Neural cell (in vitro differentiated cells): ENCODE results near the gene GCNT2.

Experiments
- EZH2 ChIP-seq: fragments of 200-600, 300-800 bp; shearing (Covaris generic), sonication (generic); IDR thresholded peaks from 2 replicates; pipeline ENCODE4 v1.6.1; 2014; ENCODE audit warnings: antibody characterized with exemption, low read length, borderline replicate concordance, mild to moderate bottlenecking; ENCODE audit not compliant: insufficient read depth, poor library complexity, severe bottlenecking
- POLR2AphosphoS5 ChIP-seq: IDR thresholded peaks from 2 replicates; pipeline ENCODE4 v1.6.1; 2012
- TF ChIP-seq, protein P1 (sequence below): fragments of 450-650 bp; IDR thresholded peaks from 2 replicates; pipeline ENCODE4 v1.5.1; 2014; ENCODE audit warnings: antibody characterized with exemption, mild to moderate bottlenecking, moderate library complexity; ENCODE audit not compliant: poor library complexity, severe bottlenecking

DNA sequence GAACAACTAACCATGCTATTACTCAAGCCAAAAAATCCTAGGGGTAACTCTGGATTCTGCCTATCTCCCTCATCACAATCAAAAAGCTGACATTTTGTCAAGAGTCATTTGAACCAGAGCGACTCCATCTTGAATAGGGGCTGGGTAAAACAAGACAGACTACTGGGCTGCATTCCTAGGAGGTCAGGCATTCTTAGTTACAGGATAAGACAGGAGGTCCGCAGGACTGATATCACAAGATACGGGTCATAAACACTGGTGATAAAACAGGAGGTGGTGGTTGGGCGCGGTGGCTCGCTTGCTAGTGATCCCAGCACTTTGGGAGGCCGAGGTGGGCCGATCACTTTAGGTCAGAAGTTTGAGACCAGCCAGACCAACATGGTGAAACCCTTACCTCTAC lies 141.1 kb downstream of the GCNT2 start:
- TF ChIP-seq, protein P1, sequence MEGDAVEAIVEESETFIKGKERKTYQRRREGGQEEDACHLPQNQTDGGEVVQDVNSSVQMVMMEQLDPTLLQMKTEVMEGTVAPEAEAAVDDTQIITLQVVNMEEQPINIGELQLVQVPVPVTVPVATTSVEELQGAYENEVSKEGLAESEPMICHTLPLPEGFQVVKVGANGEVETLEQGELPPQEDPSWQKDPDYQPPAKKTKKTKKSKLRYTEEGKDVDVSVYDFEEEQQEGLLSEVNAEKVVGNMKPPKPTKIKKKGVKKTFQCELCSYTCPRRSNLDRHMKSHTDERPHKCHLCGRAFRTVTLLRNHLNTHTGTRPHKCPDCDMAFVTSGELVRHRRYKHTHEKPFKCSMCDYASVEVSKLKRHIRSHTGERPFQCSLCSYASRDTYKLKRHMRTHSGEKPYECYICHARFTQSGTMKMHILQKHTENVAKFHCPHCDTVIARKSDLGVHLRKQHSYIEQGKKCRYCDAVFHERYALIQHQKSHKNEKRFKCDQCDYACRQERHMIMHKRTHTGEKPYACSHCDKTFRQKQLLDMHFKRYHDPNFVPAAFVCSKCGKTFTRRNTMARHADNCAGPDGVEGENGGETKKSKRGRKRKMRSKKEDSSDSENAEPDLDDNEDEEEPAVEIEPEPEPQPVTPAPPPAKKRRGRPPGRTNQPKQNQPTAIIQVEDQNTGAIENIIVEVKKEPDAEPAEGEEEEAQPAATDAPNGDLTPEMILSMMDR, result no peak
- TF ChIP-seq POLR2AphosphoS5 (no peak), EZH2 (no peak)
